ENCODE data around the gene SOHLH2. TPM values are rescaled to one million over a fixed set of nuclear protein-coding genes. Genes with fewer than 3 reads are reported as not detected.
A peak's percentile ranks its signal among the peaks of the same experiment; 100 is the strongest.

SOHLH2 gene
- polyA plus RNA-seq, 1 donor: 4.8 TPM

- no peak for DNase-seq
These were observed 30.5 kb downstream of the SOHLH2 start for GRCh38 chr13:36183901-36184300.

- no peak for DNase-seq
These were observed 38.7 kb downstream of the SOHLH2 start for GRCh38 chr13:36175621-36176020.

GRCh38 chr13:36174923-36175322, 39.4 kb downstream of the SOHLH2 start:
- DNase-seq: no peak

GRCh38 chr13:36173571-36174322, 40.6 kb downstream of the SOHLH2 start:
- no peak for DNase-seq

GRCh38 chr13:36166046-36166445, 48.3 kb downstream of the SOHLH2 start:
- DNase-seq: no peak

- DNase-seq: peak; percentile 76
These were observed 50.5 kb downstream of the SOHLH2 start for GRCh38 chr13:36163809-36164308.

GRCh38 chr13:36163286-36163685, 51.1 kb downstream of the SOHLH2 start:
- no peak for DNase-seq

- no peak for DNase-seq
These were observed 54.1 kb downstream of the SOHLH2 start for GRCh38 chr13:36160297-36160696.

- DNase-seq: no peak
These were observed 55.7 kb downstream of the SOHLH2 start for GRCh38 chr13:36158611-36159010.

- DNase-seq: no peak
These were observed 56.9 kb downstream of the SOHLH2 start for GRCh38 chr13:36157480-36157879.

- no peak for DNase-seq
These were observed 59.6 kb downstream of the SOHLH2 start for GRCh38 chr13:36154567-36155291.

GRCh38 chr13:36151591-36151990, 62.8 kb downstream of the SOHLH2 start:
- DNase-seq: no peak

- no peak for DNase-seq
These were observed 65.9 kb downstream of the SOHLH2 start for GRCh38 chr13:36148446-36148845.

GRCh38 chr13:36147330-36147729, 67.0 kb downstream of the SOHLH2 start:
- DNase-seq: no peak

- DNase-seq: no peak
These were observed 67.7 kb downstream of the SOHLH2 start for GRCh38 chr13:36146511-36147269.

GRCh38 chr13:36143738-36144137, 70.6 kb downstream of the SOHLH2 start:
- no peak for DNase-seq

GRCh38 chr13:36142735-36143134, 71.6 kb downstream of the SOHLH2 start:
- DNase-seq: no peak

- DNase-seq: no peak
These were observed 78.5 kb downstream of the SOHLH2 start for GRCh38 chr13:36135876-36136275.

- no peak for DNase-seq
These were observed 79.7 kb downstream of the SOHLH2 start for GRCh38 chr13:36134632-36135031.

- DNase-seq: no peak
These were observed 80.3 kb downstream of the SOHLH2 start for GRCh38 chr13:36133950-36134626.

GRCh38 chr13:36132376-36132775, 82.0 kb downstream of the SOHLH2 start:
- no peak for DNase-seq

- DNase-seq: no peak
These were observed 82.4 kb downstream of the SOHLH2 start for GRCh38 chr13:36131931-36132297.

Measured in left kidney (tissue), 2 donors.